ENCODE results near the gene ZBTB48.
"Not testable (repeated sequence)": the region's sequence is repeated elsewhere in the genome, so short reads cannot be mapped to it uniquely, and the experiment has no call there.

Gene ZBTB48

DNA sequence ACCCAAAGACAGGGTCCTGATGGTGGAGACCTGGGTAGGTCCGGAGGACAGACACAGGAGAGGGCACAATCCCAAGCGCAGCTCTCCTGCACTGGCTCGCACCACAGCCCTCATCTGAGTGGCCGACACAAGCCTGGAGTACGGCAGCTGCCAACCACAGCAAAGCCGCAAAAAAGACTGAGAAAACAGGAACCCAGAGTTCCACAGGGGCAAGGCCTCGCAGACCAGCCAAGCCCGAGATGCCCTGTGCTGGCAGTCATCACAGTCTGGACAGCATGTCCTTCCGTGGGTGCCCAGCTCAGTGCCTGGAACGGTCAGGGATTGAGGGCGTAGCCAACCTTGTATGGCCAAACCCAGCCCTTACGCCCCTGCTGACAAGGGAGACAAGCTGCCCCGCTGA lies 11.4 kb downstream of the ZBTB48 start:
- DNase-seq (ENCODE audit: low spot score), result no peak

DNA sequence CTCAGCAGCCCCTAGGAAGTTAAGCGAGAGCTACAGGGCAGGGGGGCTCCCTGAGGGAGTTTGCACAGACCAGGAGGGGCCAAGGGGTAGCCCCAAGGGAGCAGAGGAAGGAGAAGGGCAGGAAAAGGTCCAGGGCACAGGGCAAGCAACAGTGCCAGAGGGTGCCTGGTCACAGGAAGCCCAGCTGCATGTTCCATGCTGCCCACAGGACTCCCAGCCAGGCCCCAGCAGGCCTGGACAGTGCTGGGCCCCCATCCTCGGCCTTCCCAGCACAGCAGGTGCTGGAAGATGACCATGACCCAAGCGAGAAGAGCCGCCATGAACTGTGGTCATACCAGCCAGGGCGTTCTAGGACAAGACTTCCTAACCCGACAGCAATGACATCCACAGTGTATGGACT lies 11.8 kb downstream of the ZBTB48 start:
- no peak for DNase-seq (ENCODE audit: low spot score)

DNA sequence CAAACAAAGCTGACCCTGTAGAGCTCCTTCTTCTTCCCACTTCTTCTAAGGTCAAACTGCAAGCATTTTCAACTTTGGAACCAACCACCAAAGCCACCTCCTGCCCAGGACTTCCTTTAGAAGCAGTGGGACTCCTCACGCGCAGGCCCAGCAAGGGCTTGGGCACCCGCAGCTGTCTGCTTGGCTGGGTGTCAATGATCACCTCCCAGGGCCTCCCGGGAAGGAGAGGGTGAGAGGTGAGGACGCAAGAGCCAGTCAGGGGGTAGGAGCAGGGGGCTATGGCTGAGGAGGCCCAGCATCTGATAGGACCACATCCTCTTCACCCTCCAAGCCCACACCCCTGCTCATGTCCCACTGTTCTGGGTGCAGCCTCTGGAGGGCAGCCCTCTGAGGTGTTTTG lies 12.6 kb downstream of the ZBTB48 start:
- no peak for DNase-seq (ENCODE audit: low spot score)

DNA sequence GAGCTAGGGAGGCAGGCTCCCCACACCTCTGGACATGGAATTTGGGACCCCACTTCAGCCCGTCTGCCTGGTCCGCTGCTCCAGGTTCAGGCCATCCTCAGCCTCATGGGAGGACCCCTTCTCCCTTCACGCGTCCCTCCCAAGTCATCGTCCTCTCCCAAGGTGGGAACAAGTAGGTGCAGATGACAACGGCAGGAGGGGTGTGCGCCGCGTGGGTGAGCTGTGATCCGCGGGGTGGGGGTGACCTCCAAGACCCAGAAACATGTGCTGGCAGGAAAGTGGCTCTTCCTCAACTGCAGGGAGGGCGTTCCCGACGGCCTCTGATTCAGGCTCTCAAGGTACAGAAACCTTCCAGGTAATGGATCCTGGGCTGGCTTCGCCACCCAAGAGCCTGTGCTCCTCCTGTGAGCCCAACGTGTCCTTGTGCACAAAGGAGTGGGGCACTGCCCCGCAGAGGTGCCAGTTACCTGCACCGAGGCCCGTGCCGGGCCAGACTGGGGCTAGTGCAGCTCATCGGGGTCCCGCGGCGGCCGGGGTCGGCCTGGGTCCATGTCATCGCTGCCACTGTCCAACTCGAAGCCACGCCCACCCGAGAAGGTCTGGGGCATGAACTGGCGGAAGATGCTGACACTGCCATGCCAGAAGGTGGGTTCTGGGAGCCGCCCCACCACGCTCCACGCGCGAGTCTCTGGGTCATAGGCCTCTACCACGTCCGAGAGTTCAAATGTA lies 13.2 kb downstream of the ZBTB48 start:
- no peak for DNase-seq (ENCODE audit: low spot score)

DNA sequence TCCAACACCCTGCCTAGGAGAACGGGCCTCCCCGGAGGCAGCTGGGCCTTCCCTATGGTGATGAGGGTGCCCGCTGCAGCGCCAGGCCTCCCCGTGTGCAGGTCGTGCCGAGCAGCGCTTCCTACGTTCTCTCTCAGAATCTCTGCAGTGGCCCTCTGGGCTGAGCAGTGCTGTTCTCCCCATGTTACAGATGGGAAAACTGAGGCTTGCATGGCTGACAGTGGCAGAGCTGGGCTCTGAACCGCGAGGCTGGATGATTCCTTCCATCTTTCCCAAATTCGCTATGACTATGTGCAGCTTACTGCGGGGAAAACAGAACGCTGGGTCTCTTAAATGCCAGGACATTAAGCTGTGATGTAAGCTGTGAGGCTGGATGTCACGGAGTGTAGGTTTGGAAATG lies 14.0 kb downstream of the ZBTB48 start:
- DNase-seq (ENCODE audit: low spot score), result no peak

DNA sequence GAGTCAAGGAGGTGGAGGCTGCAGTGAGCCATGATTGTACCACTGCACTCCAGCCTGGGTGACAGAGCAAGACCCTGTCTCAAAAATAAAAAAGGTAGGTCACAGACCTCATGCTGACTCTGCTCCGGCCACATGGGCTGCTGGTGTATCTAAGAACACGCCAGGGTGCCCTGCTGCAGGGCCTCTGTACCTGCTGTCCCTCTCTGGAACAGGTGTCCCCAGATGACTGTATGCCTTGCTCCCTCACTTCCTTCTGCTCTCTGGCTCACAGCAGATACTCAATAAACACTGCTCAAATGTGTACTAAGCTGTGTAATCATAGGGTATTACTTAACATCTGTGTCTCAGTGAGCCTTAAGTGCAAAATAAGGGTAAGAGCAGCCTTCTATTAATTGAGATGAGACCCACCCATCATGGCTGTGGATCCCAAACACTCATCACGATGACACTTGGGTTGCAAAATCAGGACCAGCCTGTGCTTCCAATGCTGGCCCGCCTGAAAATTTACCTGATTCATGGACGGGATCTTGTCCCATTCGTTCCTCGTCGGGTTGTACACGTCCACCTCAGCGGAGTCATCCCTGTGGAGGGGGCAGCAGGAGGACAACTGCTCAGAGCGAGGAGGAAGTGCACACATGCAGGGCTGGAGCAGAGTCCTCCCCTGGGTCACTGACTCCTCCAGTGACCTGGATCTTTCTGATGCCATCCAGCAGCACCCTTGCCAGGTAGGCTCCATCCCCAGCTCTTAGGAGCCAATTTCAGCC lies 15.4 kb downstream of the ZBTB48 start:
- DNase-seq (ENCODE audit: low spot score), result no peak

DNA sequence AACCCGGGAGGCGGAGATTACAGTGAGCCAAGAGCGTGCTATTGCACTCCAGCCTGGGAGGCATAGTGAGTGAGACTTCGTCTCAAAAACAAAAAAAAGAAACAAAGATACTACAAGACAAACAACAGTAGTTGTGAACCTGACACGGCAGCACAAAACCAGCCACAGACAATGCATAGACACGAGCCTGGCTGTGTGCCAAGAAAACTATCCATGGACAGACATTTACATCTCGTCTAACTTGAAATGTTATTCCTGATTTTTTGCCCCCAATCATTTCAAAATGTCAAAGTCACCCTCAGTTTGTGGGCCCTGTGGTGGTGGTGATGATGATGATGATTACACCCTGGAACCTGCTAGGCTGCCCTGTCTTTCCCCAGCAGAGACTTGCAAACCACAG lies 16.6 kb downstream of the ZBTB48 start:
- DNase-seq (ENCODE audit: low spot score), result no peak

DNA sequence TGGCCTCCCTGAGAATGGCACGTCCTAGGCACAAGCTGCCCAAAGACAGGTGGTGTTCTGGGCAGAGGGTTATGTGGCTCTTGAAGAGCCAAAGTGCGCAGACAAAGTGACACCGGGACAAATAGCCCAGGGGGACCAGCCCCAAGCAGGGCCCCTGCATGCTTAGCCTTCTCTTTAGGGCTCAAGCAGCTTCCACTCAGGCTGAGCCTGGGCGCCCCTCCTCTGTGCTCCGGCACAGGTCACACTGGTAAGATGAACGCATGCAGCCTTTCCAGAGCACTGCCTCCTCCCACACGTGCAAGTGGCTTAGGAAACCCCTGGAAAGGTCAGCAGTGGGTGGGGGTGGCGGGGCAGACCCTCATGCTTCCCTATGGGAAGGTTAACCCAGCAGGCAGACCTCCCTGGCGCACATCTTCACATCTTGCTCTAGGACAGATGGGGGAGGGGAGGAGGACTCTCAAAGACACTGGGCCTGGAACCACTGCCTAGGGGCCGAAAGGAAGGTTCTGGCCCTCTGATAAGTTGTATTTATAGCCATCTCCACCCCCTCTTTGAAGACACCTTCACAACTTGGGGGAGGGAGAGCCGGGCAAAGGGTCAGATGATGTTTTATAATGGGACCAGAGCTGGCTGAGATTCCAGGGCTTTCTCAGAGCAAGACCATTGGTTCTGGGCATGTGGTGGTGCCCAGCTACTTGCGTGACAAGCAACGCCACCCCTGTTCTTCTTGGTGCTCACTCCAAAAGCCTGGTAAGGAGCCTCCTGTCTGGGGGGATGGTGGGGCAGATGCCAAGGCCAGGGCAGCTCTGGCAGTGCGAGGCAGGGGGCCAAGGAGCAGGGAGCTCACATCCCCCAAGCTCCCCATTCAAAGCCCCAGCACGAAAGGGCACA lies 17.3 kb downstream of the ZBTB48 start:
- DNase-seq (ENCODE audit: low spot score), result no peak

DNA sequence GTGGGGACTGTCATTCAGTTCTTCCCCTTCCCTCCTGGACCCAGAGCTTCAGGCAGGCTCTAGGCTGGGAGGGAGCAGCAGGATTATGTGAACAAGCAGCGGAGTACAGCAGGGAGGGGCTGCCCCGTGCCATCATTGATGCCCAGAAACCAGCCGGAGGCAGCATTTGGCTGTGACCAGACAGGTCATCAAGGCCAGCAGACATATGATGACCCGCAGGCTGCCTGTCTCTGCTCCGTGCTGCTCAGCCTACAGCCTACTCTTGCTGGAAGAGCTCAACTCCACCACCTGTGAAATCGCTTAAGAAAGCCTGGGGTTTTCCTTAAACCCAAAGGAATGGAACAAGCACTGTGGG lies 18.0 kb downstream of the ZBTB48 start:
- DNase-seq (ENCODE audit: low spot score), result no peak

DNA sequence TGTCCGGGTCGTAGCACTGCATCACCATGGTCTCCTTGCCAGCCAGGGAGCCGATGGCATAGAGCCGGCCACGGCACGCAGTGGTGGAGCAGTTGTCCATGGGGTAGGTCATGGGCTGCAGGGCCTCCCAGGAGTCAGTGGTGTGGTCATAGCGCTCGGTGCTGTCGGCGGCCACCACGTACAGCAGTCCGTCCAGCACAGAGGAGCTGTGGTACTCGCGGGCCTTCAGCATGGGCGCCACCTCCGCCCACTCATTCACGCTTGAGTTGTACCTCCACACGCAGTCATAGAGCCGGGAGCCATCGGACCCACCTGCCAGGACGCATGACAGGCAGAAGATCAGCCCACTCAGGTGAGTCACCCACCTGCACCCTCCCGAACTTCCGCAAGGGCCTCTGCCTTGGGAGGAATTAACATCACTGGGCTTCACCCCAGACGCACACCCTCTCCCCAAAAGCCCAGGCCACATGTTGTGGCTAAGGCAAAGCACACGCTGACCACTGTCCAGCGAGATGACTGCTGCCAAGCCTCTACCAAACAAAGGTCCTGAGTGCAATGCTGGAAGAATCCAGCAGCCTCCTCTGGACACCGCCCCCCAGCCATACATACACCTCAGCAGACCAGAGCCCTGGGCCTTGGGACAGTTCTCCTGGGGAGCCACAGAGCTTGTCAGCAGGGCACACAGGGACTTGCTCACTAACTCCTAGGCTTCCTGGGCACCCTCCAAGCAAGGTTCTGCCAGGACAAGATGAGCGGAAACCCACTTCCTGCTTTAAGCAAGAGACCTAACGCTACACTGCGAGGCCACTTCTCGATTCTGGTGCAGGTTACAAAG lies 19.6 kb downstream of the ZBTB48 start:
- DNase-seq (ENCODE audit: low spot score), result no peak

DNA sequence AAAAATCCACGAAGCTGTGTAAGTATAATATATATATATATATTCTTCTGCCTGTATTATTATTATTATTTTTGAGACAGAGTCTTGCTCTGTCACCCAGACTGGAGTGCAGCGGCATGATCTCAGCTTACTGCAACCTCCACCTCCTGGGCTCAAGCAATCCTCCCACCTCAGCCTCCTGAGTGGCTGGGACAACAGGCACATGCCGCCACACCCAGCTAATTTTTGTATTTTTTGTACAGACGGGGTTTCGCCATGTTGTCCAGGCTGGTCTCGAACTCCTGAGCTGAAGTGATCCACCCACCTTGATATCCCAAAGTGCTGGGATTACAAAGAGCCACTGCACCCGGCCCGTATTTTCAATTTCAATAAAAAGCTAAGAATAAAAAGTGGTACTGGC lies 20.2 kb downstream of the ZBTB48 start:
- DNase-seq (ENCODE audit: low spot score), result not testable (repeated sequence)

DNA sequence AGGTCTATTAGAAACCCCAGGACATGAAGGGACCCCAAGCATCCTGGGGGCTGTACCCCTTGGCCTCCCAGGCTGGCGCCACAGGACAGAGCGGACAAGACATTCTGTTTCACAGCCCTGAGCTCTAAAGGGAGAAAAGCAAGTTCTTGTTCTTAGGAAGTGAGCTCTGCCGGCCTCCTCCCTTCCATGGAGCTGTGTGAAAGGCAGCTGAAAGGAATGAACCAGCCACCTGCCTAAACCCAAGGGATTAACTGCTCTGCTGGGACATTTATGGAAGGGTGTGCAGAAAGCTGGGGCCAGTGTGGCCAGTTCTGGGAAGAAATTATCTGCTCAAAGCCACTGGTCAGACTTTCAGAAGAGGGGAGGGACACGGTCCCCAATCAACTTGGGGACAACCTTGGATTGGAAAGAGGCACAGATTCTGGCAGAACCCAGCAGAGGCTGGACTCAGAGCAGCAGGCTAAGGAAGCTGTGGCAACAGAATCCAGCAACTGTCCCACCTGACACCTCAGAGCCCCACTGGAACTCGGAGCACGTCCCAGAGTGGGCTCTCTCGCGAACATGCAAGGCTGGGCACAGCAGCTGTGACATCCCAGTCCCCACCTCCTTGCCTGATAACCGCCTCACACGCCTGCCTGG lies 20.7 kb downstream of the ZBTB48 start:
- no peak for DNase-seq (ENCODE audit: low spot score)

DNA sequence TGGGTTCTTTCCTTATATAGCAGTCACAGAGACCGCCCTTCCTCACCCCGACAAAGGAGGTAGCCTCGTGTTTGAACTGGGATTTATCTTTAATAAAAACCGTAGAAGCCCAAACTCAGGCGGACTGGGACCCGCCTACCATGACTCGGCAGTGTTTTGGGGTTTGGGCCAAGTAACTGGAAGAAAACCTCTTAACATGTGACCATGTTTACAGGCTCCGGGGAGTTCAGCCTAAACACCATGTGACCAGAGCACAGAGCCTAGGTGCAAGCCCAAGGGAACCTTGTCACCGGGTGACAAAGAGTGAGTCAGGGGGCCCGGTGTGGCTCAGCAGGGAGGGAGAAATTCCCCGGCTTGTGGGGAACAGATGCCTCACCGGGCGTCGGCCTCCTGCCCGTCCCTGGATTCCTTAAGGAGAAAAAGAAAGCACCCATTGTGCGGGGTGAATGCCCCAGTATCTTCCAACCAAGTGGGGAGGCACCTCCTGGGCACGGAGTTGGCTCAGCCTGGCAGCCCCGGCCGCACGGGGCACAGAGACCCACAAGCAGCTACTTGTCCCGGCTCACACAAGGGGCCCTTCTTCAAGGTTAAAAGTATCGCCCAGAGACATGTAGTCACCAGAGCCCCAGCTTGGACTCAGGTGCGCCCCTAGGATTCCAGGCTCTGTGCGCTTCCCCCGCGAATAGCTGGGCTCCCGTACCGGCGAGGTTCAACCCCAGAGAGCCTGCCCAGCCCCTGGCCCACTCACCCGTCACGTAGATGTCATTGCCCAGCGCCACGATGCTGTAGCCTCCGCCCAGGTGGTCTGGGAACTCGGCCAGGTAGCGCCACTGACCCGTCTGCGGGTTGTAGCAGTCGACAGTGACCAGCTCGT lies 21.5 kb downstream of the ZBTB48 start:
- peak; percentile 90 for DNase-seq (ENCODE audit: low spot score)

DNA sequence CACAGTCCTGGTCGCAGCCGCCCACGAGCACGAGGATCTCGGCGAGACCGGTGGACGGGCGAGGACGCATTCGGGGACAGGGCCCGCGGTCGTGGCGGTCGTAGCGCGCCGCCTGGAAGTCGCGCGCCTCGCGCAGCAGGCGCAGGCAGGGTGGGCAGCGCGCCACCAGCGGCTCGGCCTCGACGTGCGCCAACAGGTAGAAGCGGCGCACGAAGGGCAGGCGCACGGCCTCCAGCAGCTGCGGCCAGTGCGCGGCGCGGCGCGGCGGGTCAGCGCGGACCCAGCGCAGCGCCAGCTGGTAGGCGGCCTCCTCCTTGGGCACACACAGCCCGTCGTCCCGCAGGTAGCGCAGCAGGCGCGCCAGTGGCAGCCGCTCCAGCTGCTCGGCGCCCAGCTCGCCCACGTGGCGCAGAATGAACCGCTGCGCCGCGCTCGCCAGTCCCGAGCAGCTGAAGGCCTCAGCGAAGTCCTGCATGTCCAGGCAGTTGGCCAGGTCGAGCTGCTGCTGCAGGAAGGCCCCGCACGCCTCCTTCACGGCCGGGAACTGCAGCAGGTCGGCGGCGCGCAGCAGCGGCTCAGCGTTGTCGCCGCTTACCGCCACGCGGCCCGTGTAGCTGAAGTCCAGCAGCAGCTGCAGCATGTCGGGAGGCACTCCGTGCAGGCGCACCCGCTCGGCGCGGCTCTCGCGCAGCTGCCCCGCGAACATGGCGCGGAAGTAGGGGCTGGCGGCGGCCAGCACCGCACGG lies 22.3 kb downstream of the ZBTB48 start:
- DNase-seq (ENCODE audit: low spot score), result no peak

DNA sequence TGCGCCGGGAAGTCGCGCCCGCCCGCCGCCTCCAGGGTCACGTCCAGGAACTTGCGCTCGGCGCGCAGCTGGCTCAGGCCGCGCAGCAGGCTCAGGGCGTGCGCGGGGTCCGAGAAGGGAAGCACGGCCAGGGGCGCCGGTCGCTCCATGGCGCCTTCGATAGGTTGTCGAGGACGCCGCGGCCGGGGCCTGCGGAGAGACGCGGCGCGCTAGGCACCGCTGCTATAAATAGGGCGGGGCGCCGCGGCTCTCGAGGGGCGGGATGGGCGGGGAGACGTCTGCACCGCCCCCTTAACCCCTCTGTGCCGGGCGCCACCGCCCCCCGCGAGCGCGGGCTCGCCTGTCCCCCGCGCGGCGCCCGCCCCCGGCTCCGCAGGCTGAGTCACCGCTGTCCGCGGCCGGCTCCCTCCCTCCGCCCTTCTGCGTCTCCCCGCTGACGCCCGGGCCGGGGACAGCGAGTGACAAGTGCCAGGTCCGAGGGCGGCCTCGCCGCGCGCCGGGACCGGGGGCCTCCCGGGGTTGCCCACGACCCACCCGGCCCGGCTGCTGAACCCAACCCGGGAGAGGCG lies 23.0 kb downstream of the ZBTB48 start, which contains the start of gene KLHL21:
Gene KLHL21 (minus strand): TSS at position 201 of the 569 bp plus-strand sequence. CDS start 52 bp downstream, at position 149.
- peak; percentile 97 for DNase-seq (ENCODE audit: low spot score)

DNA sequence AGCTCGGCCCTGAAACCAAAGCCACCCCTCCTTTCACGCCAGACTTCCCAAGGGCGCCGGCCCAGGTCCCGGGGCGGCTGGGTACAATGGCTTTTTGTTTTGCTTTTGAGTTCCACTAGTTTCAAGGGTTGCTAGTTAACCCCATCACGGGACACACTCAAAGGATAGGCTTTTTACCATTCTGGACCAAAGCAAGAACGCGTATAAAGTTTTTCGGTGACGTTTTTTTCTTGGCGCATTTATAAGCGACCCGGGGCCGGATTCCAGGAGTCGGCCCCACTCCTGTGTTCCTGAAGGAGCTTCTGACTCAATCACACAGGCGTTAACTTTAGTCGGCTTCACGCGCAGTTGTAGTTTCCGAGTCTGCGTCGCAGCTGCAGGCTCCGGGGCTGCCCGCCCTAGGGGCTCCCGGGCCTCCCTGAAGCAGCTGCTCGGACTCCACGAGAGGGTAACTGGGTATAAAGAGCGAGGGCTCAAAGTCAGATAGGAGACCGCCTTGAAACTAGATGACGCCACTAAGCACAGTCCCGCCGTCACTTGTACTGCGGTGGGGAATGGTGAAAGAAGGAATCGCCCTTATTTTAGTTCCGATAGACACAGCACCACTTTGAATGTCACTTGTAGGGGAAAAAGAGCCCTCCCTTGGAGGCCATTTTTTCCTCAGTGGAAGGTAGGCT lies 23.6 kb downstream of the ZBTB48 start:
- DNase-seq (ENCODE audit: low spot score), result no peak

DNA sequence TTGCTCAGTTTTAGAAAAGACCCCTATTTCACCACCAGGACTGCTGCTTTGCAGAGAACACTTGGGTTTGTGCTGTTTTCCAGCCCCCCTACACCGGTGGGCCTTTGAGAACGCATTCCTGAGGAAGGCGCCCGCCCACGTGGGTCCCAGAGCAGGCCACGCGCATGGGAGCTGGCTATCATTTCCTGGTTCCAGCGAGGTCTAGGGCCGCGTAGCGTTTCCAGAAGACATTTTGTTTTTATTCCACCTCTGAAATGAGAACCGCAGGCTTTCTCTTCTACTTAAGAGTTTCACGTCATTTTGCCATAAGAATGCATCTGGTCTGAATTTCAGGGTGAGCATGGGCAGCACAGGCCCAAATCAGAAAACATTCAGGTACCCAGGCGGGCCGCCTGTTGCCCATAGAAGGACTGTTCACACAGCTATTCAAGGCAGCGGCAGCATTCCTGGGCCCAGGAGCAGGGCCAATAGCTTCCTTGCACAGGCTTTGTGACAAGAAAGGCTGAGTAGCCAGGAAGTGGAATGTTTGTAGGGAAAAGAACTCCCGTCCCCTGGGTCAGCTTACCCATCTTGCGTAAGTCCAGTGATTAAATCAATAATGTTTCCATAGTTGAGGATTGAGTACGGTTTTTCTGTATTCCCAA lies 24.2 kb downstream of the ZBTB48 start:
- peak; percentile 86 for DNase-seq (ENCODE audit: low spot score)
